HG02642 (cell line): ENCODE data around the gene PARVG.

ENCODE experiments used
- ATAC-seq: cut with Tn5 transposase; IDR thresholded peaks from one replicate; pipeline ENCODE4 v1.9.1; 2021; ENCODE audit warnings: mild to moderate bottlenecking; ENCODE audit not compliant: unreplicated experiment, poor library complexity

PARVG gene

DNA sequence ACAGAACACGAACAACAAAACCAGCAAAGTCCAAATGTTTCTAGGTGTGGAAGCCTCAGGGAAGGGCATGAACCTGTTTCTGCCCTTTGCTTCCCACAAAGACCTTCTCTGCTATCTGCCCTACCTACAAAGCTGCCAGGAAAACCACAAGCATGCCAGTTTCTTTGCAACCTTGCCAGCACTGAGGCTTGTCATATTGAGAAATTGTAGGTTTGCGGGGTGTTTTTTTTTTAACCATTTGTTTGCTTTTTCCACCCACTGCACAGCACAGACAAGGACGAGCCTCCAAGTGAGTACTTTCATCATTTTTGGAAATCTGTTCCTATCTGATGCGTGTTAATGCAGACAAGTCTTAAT lies 12.8 kb downstream of the PARVG start:
- no peak for ATAC-seq

DNA sequence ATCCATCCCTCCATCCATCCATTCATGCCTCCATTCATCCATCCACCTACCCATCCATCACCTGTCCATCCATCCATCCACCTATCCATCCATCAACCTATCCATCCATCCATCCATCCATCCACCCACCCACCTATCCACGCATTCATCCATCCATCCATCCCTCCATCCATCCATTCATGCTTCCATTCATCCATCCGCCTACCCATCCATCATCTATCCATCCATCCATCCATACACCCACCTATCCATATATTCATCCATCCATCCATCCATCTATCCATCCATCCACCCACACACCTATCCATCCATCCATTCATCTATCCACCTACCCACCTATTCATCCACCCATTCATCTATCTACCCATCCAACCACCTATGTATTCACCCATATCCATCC lies 13.8 kb downstream of the PARVG start:
- ATAC-seq: no peak

GRCh38 chr22:44195189-44195871 lies 14.6 kb downstream of the PARVG start:
- no peak for ATAC-seq

- no peak for ATAC-seq
Measured at GRCh38 chr22:44196241-44196640, 15.5 kb downstream of the PARVG start.

DNA sequence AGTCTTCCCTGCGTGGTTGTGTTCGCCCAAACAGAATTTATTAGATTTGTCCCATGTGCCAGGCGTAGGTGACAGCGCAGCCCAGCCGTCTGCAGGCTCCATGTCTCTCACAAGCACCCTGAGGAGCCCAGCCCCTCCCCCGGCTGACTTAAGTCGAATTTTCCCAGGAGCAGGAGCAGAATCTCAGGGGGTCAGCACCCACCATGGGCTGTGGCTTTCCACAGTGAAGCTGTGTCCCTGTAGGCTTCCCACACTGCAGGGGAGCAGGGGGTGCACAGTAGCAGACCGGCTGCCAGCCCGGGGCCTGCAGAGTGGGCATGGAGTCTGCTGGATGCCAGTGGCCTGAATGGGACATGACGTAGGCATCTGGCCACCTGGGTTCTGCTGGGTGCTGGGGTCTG lies 16.0 kb downstream of the PARVG start:
- ATAC-seq: no peak

DNA sequence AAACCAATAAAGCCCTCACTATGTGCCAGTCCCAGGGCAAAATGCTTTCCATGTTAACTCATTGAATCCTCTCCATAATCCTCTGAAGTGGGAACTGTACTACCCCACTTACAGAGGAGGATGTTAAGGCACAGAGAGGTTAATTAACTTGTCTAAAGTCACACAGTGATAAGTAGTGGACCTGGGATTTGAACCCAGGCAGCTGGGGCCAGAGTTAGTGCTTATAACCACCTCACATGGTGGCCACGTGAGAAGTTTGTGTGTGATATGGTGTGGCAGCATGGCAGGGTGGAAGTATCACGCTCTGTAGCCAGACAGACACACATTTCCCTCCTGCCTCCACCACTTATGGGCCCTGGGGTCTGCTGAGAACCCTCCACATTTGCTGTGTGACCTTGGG lies 16.5 kb downstream of the PARVG start:
- ATAC-seq: no peak

- ATAC-seq: no peak
Measured at GRCh38 chr22:44199164-44199563, 18.4 kb downstream of the PARVG start.

DNA sequence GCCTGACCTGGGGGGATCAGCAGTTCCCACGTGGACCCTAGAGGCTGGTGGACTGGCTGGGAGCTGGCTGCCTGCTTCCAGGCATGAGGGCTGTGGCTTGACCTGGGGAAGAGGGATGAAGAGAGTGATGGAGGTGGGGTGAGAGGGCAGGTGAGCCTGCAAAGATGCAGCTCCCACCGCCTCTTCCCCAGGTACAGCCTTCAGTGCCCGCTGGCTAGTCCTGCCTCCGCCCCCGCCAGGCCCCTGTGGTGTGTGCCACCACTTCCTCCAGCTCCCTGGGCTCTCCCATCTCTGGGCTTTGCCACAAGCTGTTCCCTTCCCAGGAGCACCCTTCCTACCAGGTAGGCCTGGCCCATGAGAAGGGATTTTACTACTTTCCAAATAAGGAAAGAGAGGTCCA lies 19.1 kb downstream of the PARVG start:
- no peak for ATAC-seq

DNA sequence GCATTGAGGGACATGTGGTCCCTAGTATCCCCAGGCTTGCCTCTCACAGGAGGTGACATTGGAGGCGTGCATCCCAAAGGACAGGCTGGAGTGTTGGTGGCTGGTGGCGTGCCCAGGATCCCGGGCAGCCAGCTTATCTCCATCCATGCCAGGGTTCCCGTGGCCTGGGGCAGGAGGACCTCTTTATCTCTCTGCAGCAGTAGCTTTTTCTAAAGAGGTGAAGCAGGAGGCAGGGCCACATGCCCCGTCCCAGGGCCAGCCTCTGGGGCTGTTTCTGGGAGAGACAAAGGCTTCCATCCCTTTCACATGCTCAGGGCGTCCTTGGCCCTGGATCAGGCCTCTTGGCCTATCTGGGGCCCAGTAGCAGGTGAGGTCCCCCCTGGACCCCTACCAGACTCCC lies 19.7 kb downstream of the PARVG start:
- ATAC-seq: no peak

GRCh38 chr22:44200855-44201550 lies 20.3 kb downstream of the PARVG start:
- no peak for ATAC-seq

DNA sequence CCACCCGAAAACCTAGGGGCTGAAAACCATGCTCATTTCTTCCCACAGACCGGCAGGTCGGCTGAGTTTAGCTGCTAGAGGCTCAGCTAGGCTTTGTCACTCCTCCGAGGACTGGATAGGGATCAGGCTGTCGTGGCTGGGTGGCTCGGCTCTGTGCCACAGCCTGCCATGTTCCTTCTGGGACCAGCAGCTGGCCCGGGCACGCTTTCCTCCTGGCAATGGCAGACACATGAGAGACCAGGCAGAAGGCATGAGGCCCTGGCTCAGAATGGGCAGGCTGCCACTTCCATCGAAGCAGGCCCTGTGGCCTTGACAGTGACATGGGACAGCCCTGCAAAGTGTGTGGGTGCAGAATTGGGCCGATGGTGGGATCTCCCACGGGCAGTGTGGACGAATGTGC lies 20.9 kb downstream of the PARVG start:
- ATAC-seq: no peak

DNA sequence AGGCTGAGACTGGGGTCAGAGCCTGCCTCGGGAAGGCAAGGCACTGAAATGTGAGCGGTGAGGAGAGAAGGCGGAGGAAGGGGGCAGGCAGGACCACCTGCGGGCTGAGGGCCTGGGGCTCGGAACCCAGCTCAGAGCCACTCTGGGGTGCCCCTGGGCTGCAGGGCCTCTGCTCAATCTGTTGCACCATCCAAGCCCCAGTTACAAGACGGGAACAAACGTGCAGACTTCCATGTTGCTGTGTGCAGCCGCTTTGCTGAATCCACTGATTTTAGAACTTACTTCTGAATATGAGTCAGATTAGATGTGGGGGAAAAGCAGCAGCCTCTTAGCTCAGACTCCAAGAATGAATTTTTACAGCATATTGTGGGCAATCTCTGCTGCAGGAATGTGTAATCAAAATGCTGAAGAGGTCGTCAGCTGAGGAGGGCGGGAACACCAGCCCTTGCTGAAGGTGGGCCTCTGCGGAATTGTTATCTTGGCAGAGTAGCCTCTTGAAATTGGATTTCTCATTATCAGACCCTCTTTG lies 21.6 kb downstream of the PARVG start:
- ATAC-seq: no peak

- no peak for ATAC-seq
Measured at GRCh38 chr22:44203203-44203602, 22.5 kb downstream of the PARVG start.

DNA sequence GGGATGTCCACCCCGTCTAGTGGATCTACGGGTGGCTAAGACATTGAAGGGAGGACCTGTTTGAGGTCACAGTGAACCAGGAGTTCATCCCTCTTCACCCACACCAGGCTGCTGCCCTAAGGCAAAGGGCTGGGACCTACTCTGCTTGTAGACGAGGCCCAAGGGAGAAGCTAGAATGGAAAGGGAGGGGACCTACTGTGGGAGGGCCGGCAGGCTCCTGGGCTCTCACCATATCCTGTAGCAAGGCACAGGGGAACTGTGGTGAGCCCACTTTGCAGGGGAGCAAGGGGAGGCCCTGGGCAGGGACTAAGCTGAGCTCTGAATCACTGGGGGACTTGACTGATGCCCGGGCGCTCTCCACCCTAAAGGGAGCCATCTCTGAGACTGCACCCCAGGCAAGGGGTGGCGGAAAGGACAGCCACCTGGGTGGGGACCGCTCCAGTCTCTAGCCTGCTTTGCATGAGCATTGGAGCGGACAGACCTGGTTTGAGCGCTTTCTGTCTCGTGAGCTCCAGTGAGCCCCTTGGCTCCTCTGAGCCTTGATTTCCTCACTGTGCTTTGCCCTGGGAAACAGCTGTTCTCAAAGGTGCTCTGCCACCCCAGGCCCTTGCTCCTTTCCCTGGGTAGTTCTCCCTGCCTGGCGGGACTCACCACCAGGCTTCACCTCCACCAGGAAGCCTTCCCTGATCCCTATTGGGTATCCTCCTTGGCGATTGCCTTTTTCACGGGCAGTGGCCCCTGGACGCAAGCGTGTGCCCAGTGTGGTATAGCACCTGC lies 24.2 kb downstream of the PARVG start:
- ATAC-seq: no peak

DNA sequence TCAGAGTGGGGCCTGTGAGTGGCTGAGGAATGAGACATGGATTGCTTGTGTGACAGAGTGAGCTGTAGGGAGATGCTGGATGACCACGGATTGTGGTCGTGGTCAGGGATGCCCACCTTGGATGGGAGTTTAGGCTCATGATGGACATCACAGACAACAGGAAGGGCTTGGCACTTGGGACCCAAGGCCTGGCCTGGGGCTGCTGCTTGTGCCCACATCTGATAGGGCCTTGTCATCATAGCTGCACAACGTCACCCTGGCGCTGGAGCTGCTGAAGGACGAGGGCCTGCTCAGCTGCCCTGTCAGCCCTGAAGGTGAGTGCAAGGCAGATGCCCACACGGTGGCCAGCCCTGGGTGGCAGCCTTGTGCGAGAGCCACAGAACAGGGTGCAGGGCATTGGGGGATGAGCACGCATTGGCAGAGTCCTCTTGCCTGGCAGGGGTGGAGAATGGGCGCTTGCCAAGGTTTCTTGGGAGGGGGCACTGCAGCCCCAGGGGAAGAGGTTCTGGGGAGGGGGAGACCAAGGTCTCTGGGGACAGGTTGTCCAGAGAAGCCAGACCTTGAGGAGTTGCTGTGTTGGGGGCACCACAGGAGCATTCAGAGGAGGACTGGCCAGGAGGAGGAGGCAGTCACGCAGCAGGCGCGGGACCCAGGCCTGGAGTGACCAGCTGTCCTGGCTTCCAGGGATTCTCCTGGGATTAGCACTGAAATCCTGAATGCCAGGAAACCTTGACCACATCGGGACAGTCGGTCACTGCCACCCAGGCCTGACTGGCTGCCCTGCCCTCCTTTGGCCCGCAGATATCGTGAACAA lies 25.0 kb downstream of the PARVG start:
- ATAC-seq: no peak

GRCh38 chr22:44206330-44206645 lies 25.6 kb downstream of the PARVG start:
- ATAC-seq: no peak

DNA sequence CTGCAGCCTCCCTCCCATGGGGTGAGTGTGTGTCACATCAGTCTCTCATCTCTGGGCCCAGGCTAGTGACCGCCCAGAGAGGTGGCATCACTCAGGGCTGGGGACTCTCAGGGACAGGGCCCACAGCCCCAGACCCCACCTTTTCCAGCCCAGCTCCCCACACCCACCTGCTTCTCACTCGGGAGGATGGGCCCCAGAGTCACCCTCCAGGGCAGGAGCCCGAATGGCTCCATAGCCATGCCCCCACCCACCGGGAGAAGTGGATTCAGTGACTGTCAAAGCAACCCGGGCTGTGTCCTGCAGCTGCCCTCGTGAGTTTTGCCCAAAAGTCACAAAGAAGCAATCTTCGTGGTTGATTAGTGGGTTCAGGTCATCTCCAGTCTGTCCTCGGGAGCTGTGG lies 26.0 kb downstream of the PARVG start:
- ATAC-seq: no peak

DNA sequence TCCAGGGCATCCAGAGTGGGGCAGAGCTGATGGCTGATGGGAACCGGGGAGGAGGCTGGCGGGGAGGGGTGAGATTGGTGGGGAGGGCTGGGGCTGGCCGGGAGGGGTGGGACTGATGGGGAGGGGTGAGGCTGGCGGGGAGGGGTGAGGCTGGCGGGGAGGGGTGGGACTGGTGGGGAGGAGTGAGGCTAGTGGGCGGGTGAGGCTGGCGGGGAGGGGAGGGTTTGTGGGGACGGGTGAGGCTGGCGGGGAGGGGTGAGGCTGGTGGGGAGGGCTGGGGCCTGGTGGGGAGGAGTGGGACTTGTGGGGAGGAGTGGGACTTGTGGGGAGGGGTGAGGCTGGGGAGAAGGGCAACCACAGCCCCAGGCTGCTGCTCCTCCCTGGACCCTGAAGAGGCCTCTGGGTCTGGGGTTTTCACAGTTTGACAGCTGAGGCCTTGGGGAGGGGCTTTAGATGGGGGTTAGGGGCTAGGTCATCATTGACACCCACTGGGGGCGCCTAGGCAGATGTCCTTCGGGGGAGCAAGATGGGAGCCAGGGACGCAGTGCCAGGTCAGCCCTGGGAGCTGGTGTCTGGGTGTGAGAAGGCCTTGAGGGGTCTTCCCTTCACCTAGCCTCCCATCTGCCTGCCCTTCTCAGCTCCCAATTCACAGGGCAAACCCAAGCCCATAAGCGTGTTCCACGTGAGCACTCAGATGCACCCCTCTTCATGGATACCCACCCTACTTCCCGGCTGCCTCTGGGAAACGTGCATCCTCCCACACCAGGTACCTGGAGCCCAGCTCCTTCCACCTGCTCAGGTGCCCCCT lies 26.7 kb downstream of the PARVG start:
- ATAC-seq: no peak

DNA sequence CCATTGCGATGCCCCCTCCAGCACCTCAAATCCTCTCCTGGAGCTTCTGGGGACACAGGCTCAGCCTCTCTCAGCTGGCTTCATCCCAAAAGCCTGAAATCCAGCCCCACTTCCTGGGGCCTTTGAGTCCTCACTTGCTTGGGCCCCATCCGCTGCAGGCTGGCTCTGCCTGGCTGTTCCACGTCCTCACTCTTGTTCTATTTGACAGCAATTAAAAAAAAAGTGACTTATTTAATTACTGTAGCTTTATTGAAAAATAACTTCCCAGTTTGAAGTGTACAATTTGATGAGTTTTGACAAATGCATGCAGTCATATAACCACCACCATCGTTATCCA lies 27.2 kb downstream of the PARVG start:
- ATAC-seq: no peak

DNA sequence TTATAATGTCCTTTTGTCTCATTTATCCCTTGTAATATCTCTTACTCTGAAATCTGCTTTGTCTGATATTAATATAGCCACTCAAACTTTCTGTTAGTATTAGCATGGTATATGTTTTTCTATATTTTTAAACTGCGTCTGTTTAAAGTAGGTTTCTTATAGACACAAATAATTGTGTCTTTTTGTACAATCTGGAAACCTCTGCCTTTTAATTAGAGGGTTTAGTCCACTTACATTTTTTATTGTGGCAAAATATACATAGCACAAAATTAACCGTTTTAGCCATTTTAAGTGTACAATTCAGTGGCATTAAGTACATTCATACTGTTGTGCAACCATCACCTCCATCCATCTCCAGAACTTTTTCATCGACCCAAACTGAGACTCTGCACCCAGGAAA lies 28.6 kb downstream of the PARVG start:
- ATAC-seq: no peak
